NT2/D1 (cell line): ENCODE data around the gene TOP3B.
"Not testable (repeated sequence)": the region's sequence is repeated elsewhere in the genome, so short reads cannot be mapped to it uniquely, and the experiment has no call there.

Experiments
- DNase-seq: peaks from one replicate; pipeline ENCODE4 v3.0.0-alpha.2; 2011; ENCODE audit warnings: low read depth, low spot score
- H3K27me3 ChIP-seq: 2 replicates; pipeline ENCODE4 v1.6.0; 2011; ENCODE audit warnings: mild to moderate bottlenecking; ENCODE audit not compliant: insufficient read length, insufficient read depth
- H3K36me3 ChIP-seq: 2 replicates; pipeline ENCODE4 v1.6.1; 2011; ENCODE audit warnings: mild to moderate bottlenecking, low read length, mixed read lengths; ENCODE audit not compliant: insufficient read depth, insufficient read length
- H3K4me1 ChIP-seq: 2 replicates; pipeline ENCODE4 v1.5.1; 2011; ENCODE audit not compliant: insufficient read depth, insufficient read length
- H3K4me3 ChIP-seq: 2 replicates; pipeline ENCODE4 v1.5.1; 2011; ENCODE audit warnings: low read depth; ENCODE audit not compliant: insufficient read length
- H3K9ac ChIP-seq: 2 replicates; pipeline ENCODE4 v1.6.0; 2011; ENCODE audit warnings: low read depth; ENCODE audit not compliant: insufficient read length
- H3K9me3 ChIP-seq: 2 replicates; pipeline ENCODE4 v1.5.1; 2011; ENCODE audit warnings: mild to moderate bottlenecking, low read length; ENCODE audit not compliant: insufficient read depth
- SUZ12 ChIP-seq: IDR thresholded peaks from 2 replicates; pipeline ENCODE4 v1.6.1; 2011; ENCODE audit not compliant: insufficient read length, insufficient read depth; ENCODE audit errors: extremely low read depth
- YY1 ChIP-seq: IDR thresholded peaks from 2 replicates; pipeline ENCODE4 v1.6.1; 2011; ENCODE audit not compliant: insufficient read length, insufficient read depth
- ZNF274 ChIP-seq: IDR thresholded peaks from 2 replicates; pipeline ENCODE4 v1.6.1; 2011; ENCODE audit warnings: mild to moderate bottlenecking, low read depth, low read length

TOP3B gene

GRCh38 chr22:21916309-21916918 lies 66.2 kb downstream of the TOP3B start:
- no peak overlapping the region for H3K9ac ChIP-seq
- no peak for TF ChIP-seq SUZ12
- no peak for TF ChIP-seq YY1
- TF ChIP-seq ZNF274, result no peak
- DNase-seq, result no peak
- no peaks in the 10 kb centered on the region for H3K27me3 ChIP-seq
- no peak overlapping the region for H3K4me3 ChIP-seq
- peaks cover 28% of the 10 kb centered on the region for H3K4me1 ChIP-seq
- no peaks in the 10 kb centered on the region for H3K36me3 ChIP-seq
- H3K9me3 ChIP-seq, result no peaks in the 10 kb centered on the region

GRCh38 chr22:21915624-21916308 lies 66.8 kb downstream of the TOP3B start:
- no peak overlapping the region for H3K4me3 ChIP-seq
- no peaks in the 10 kb centered on the region for H3K27me3 ChIP-seq
- TF ChIP-seq YY1 (no peak), ZNF274 (no peak), SUZ12 (no peak)
- no peak overlapping the region for H3K9ac ChIP-seq
- peaks cover 23% of the 10 kb centered on the region for H3K4me1 ChIP-seq
- H3K36me3 ChIP-seq, result no peaks in the 10 kb centered on the region
- DNase-seq, result no peak
- H3K9me3 ChIP-seq, result no peaks in the 10 kb centered on the region

- H3K9ac ChIP-seq, H3K27me3 ChIP-seq, H3K36me3 ChIP-seq, H3K9me3 ChIP-seq, H3K4me3 ChIP-seq, DNase-seq: not testable (repeated sequence)
- peaks cover 17% of the 10 kb centered on the region for H3K4me1 ChIP-seq
Measured at GRCh38 chr22:21914033-21914642, 68.4 kb downstream of the TOP3B start.

GRCh38 chr22:21910367-21910766 lies 72.2 kb downstream of the TOP3B start:
- not testable (repeated sequence) for H3K9me3 ChIP-seq

GRCh38 chr22:21909871-21910270 lies 72.7 kb downstream of the TOP3B start:
- Histone ChIP-seq H3K4me1 (no peaks in the 10 kb centered on the region), H3K9me3 (no peaks in the 10 kb centered on the region), H3K27me3 (no peaks in the 10 kb centered on the region), H3K36me3 (no peaks in the 10 kb centered on the region), H3K4me3 (no peak overlapping the region), H3K9ac (no peak overlapping the region)
- TF ChIP-seq ZNF274 (no peak), YY1 (no peak), SUZ12 (no peak)
- DNase-seq, result no peak

More at GRCh38 chr22:21910367-21910766, 72.2 kb downstream of the TOP3B start:
- H3K4me1 ChIP-seq, H3K9ac ChIP-seq, DNase-seq, H3K36me3 ChIP-seq, H3K27me3 ChIP-seq, H3K4me3 ChIP-seq: not testable (repeated sequence)

DNA sequence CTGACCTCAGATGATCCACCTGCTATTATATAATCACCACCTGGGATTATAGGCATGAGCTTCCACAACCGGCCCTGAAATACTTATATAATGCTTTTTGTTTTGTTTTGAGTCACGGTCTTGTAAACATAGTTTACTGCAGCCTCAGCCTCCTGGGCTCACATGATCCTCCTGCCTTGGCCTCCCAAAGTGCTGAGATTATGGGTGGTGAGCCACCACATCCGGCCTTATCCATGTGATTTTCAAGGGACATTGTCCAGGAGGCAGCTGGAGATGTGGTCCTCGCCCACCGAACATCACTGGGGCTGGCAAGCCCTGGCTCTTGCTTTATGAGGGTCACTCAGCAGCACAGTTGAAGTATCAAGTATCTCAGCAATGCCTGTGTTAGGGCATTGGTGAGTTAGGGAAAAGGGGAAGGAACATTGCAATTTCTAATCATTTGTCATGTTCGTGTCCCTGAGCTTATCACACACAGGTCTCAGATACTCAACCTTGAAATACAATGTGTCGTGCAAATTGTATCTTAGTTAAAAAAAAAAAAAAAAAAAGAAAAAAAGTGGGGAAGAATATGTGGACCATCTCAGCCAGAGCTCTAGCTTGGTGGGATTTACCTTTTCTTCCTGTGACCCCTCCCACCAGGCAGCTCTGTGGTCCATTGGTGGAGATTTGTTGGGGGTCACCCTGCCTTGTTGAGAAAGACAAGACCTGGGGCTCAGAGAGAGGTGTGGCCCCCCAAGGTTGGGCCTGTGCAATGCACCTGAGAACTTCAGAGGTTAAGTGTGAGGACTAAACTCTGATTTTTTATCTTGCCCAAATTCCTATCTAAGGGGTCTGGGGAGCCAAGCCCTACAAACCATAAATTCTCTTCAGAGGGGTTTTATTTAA lies 74.7 kb downstream of the TOP3B start:
- Histone ChIP-seq H3K27me3 (no peaks in the 10 kb centered on the region), H3K9me3 (no peaks in the 10 kb centered on the region), H3K4me3 (no peak overlapping the region), H3K9ac (no peak overlapping the region), H3K4me1 (peaks cover 3% of the 10 kb centered on the region), H3K36me3 (no peaks in the 10 kb centered on the region)
- DNase-seq, result no peak
- TF ChIP-seq SUZ12, result no peak
- TF ChIP-seq ZNF274, result no peak
- TF ChIP-seq YY1, result no peak
